Measurements from ENCODE around the gene FLT4. TPM values are rescaled to one million over a fixed set of nuclear protein-coding genes. Genes with fewer than 3 reads are reported as not detected.

FLT4 gene
- total RNA-seq, 2 donors from 2014 or later, result 6.9 to 7.9 TPM

DNA sequence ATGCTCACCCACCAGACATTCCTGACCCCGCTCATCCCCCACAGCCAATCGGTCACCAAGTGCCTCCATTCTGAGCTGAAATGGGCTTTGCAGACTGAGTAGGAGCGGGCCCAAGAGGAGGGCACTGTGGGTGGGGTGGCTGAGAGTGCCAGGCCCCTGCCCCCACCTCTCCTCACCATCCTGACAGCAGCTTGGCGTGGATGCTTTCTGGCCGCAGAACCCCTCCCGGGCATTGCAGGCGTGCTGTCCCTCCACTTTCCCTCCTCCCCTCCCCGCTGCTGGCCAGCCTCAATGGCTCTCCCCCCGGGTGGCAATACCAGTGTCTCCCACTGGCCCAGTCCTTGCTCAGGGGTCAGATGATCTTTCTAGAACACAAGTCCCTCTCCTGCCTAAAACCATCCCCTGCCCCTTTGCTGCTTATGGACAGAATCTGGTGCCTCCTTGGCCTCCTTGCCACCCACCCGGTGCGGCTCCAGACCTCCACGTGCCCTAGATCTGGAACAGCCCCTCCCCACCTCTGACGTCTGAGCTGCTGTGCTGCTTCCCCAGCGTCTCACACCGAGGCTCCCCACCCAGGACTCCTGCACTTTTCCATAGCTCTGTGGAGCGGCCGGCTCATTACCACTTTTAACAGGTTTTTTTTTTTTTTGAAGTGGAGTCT, 6.1 kb downstream of the FLT4 start:
- Mint-ChIP-seq H3K36me3 (ENCODE audit: low read depth) (no peaks in the 10 kb centered on the region), H3K4me1 (no peaks in the 10 kb centered on the region), H3K27me3 (ENCODE audit: insufficient read depth) (peaks cover 41% of the 10 kb centered on the region), H3K9me3 (no peaks in the 10 kb centered on the region), H3K4me3 (no peak overlapping the region), H3K27ac (no peak overlapping the region)
- Histone ChIP-seq H3K4me3 (ENCODE audit: low read length) (no peak overlapping the region), H3K9ac (ENCODE audit: extremely low read depth, low read length, poor library complexity, severe bottlenecking) (no peak overlapping the region), H3K36me3 (ENCODE audit: control insufficient read depth, insufficient read depth, low read length) (no peaks in the 10 kb centered on the region), H3K27me3 (ENCODE audit: control insufficient read depth, insufficient read depth, low read length, poor library complexity, severe bottlenecking) (peaks cover 21% of the 10 kb centered on the region), H3K9me3 (ENCODE audit: control insufficient read depth, low read length) (no peaks in the 10 kb centered on the region), H3K4me1 (ENCODE audit: control insufficient read depth, insufficient read depth, low read length) (no peaks in the 10 kb centered on the region), H3K27ac (ENCODE audit: low read depth, low read length) (no peak overlapping the region)
- DNase-seq, result peak; percentile 36
- 78 to 87% methylated on average over 12 to 17 of the region's 17 CpGs for WGBS, 2 experiments (ENCODE audit: insufficient coverage in 1 of 2, insufficient read length in 1 of 2)
- no peak for TF ChIP-seq CTCF (conservative IDR thresholded peaks at IDR 0.05)

- no peak overlapping the region for H3K4me3 Mint-ChIP-seq
- H3K36me3 Mint-ChIP-seq (ENCODE audit: low read depth), result no peaks in the 10 kb centered on the region
- Histone ChIP-seq H3K27me3 (ENCODE audit: control insufficient read depth, insufficient read depth, low read length, poor library complexity, severe bottlenecking) (peaks cover 15% of the 10 kb centered on the region), H3K36me3 (ENCODE audit: control insufficient read depth, insufficient read depth, low read length) (no peaks in the 10 kb centered on the region), H3K9ac (ENCODE audit: extremely low read depth, low read length, poor library complexity, severe bottlenecking) (no peak overlapping the region), H3K27ac (ENCODE audit: low read depth, low read length) (no peak overlapping the region), H3K4me3 (ENCODE audit: low read length) (no peak overlapping the region), H3K9me3 (ENCODE audit: control insufficient read depth, low read length) (no peaks in the 10 kb centered on the region), H3K4me1 (ENCODE audit: control insufficient read depth, insufficient read depth, low read length) (no peaks in the 10 kb centered on the region)
- H3K9me3 Mint-ChIP-seq, result no peaks in the 10 kb centered on the region
- no peak for TF ChIP-seq CTCF (conservative IDR thresholded peaks at IDR 0.05)
- H3K4me1 Mint-ChIP-seq, result no peaks in the 10 kb centered on the region
- peaks cover 38% of the 10 kb centered on the region for H3K27me3 Mint-ChIP-seq (ENCODE audit: insufficient read depth)
- no peak for DNase-seq
- WGBS, 2 experiments (ENCODE audit: insufficient coverage in 1 of 2, insufficient read length in 1 of 2), result 89 to 90% methylated on average over 9 of the region's 9 CpGs
- H3K27ac Mint-ChIP-seq, result no peak overlapping the region
These were observed 6.6 kb downstream of the FLT4 start for GRCh38 chr5:180642779-180643178.

- H3K4me3 Mint-ChIP-seq, result no peak overlapping the region
- peak; percentile 31 for DNase-seq
These were observed 7.1 kb downstream of the FLT4 start for GRCh38 chr5:180642181-180642775.

More at GRCh38 chr5:180642181-180642775, 7.1 kb downstream of the FLT4 start:
- Histone ChIP-seq H3K27me3 (ENCODE audit: control insufficient read depth, insufficient read depth, low read length, poor library complexity, severe bottlenecking) (peaks cover 10% of the 10 kb centered on the region), H3K36me3 (ENCODE audit: control insufficient read depth, insufficient read depth, low read length) (no peaks in the 10 kb centered on the region), H3K9me3 (ENCODE audit: control insufficient read depth, low read length) (no peaks in the 10 kb centered on the region), H3K27ac (ENCODE audit: low read depth, low read length) (no peak overlapping the region), H3K4me1 (ENCODE audit: control insufficient read depth, insufficient read depth, low read length) (no peaks in the 10 kb centered on the region), H3K9ac (ENCODE audit: extremely low read depth, low read length, poor library complexity, severe bottlenecking) (no peak overlapping the region), H3K4me3 (ENCODE audit: low read length) (no peak overlapping the region)
- H3K27ac Mint-ChIP-seq, result no peak overlapping the region
- H3K36me3 Mint-ChIP-seq (ENCODE audit: low read depth), result no peaks in the 10 kb centered on the region
- no peaks in the 10 kb centered on the region for H3K4me1 Mint-ChIP-seq
- peaks cover 36% of the 10 kb centered on the region for H3K27me3 Mint-ChIP-seq (ENCODE audit: insufficient read depth)
- WGBS, 2 experiments (ENCODE audit: insufficient coverage in 1 of 2, insufficient read length in 1 of 2), result 92 to 95% methylated on average over 12 to 16 of the region's 16 CpGs
- H3K9me3 Mint-ChIP-seq, result no peaks in the 10 kb centered on the region
- TF ChIP-seq CTCF (conservative IDR thresholded peaks at IDR 0.05), result no peak
